HG03280 (cell line): ENCODE measurements around the gene ATP6V1D.
"Not testable (repeated sequence)": the region's sequence is repeated elsewhere in the genome, so short reads cannot be mapped to it uniquely, and the experiment has no call there.

ENCODE experiments used
- ATAC-seq: cut with Tn5 transposase; IDR thresholded peaks from one replicate; pipeline ENCODE4 v1.9.1; 2021; ENCODE audit warnings: mild to moderate bottlenecking, moderate library complexity; ENCODE audit not compliant: unreplicated experiment

The ATP6V1D gene

DNA sequence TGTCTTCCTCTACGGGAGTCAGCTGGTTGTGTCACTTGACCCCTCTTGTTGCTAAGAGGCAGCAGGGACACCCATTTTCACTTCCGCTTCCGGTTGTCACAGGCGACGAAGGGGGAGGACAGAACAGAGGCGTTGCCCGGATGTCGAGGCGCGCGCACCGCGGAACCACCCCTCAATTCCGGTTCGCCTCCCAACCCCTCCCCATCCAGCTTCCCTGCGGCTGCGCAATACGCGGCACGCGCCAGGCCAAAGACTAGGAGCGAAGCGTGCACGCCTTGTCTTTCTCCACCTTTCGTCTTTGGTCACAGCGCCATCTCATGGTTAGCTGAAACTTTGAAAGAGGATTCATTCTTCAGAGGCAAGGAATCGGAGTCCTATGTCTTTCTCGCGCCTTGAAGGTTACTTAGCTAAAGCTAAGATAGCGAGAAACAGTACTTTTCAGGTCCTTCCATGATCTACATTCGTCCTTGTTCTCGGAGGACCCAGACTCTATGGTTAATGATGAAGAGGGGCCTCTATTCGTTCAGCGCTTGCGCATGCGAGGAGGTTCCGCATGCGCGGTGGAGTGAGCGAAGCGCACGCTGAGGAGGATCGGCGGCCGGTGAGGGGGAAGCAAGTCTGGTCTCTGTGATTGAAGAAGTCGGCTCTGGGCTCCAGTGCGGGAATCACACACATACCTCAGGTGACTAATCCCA, at the start of gene ATP6V1D, which contains the start of gene EIF2S1:
ATP6V1D (minus strand) TSS at position 30 of the 695 bp plus-strand sequence. CDS start 106 bp downstream, outside the sequence.
EIF2S1 (plus strand) TSS at position 554 of the 695 bp plus-strand sequence. CDS start 4,440 bp downstream, outside the sequence.
- peak; percentile 89 for ATAC-seq

DNA sequence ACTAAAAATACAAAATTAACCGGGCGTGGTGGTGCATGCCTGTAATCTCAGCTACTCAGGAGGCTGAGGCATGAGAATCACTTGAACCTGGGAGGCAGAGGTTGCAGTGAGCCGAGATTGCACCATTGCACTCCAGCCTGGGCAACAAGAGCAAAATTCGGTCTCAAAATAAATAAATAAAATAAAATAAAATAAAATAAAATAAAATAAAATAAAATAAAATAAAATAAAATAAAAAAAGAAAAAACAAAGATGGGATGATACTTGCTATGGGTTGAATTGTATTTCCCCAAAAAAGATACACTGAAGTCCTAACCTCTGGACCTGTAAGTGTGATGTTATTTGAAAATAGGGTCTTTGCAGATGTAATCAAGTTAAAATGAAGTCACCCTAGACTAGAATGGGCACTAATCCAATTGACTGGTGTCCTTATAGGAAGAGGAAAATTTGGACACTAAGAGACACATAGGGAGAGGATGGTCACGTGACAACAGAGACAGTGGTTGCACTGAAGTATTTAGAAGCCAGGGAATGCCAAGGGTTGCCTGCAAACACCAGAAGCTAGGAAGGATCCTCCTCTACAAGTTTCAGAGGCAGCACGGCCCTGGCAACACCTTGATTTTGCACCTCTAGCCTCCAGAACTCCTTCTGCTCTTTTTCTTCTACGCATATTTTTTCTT, 48.7 kb upstream of the ATP6V1D start:
- ATAC-seq = not testable (repeated sequence)

DNA sequence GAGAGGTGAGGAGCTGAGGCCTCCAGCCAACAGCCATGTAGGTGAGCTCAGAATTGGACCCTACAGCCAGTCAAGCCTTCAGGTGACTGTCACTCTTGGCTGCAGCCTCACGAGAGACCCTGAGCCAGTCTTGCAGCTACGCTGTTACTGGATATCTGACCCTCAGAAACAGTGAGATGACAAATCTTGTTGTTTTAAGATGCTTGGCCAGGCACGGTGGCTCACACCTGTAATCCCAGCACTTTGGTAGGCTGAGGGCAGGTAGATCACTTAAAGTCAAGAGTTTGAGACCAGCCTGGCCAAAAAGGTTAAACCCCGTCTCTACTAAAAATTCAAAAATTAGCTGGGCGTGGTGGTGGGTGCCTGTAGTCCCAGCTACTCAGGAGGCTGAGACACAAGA, 46.2 kb upstream of the ATP6V1D start:
- no peak for ATAC-seq

DNA sequence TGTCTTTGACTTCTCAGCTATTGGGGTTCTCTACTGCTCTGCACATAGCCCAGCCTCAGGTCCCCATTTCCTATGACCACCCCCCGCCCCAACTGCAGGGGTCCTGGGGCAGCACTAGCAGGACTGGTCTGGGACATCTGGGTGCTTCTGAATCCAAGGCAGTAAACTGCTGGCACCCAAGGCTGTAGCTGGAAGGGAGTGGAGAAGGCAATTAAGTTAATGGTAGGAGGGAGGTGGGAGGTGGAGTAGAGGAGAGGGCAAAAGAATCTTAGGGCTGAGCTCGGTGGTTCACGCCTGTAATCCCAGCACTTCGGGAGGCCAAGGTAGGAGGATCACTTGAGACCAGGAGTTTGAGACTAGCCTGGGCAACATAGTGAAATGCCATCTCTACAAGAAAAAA, 40.8 kb upstream of the ATP6V1D start:
- ATAC-seq = no peak

DNA sequence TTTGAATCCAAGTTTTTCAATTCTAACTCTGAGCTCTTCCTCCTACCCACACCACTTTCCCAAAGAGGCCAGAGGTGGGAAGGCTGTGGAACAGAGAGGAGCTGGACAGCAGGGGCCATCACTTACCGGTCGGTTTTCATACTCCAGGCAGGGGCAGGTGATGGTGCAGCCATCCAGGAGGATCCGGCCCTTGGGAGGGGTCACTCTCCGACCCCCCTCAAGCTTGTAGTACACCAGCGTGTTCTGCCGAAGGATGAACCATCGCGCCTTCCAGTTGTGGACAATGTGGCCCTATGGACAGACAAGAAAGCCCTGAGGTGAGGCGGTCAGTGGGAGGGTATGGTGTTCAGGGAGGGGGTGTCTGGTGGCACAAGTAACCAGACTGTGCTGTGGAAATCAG, 37.9 kb upstream of the ATP6V1D start:
- no peak for ATAC-seq

DNA sequence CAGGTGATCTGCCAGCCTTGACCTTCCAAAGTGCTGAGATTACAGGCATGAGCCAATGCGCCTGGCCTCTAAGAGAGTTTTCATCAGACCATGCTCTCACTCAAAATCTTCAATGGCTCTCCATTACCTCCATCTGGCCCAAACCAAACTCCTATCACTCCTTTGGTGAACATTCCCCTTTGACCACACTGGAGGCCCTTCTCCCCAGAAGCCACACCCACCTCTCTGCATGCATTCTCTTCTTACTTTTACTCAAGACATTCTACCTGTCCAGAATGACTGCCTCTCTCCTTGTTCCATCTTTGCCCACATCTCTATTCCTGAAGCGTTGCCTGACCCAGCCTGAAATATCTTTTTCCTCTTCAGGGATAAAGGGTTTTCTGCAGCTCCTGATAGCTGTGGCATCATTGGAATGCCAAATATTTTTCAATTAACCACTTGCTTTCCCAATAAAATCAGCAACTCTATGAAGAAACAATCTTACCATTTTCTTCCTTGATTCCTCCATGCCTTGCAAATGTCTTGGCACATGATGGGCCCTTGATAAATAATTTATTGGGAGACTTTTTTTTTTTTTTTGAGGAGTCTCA, 36.9 kb upstream of the ATP6V1D start:
- no peak for ATAC-seq

DNA sequence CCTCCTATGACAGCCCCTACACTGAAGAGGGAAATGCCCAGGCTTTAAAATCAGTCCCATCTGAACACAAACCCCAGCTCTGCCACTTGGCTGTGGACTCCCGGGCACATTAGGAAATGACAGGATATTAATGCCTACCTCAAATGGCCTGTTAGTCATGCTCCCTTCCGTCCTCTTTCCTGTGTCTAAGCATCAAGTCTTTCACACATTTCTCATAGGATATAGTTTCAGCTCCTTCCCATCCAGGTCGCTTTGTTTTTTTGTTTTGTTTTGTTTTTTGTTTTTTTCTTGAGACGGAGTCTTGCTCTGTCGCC, 36.2 kb upstream of the ATP6V1D start:
- no peak for ATAC-seq

DNA sequence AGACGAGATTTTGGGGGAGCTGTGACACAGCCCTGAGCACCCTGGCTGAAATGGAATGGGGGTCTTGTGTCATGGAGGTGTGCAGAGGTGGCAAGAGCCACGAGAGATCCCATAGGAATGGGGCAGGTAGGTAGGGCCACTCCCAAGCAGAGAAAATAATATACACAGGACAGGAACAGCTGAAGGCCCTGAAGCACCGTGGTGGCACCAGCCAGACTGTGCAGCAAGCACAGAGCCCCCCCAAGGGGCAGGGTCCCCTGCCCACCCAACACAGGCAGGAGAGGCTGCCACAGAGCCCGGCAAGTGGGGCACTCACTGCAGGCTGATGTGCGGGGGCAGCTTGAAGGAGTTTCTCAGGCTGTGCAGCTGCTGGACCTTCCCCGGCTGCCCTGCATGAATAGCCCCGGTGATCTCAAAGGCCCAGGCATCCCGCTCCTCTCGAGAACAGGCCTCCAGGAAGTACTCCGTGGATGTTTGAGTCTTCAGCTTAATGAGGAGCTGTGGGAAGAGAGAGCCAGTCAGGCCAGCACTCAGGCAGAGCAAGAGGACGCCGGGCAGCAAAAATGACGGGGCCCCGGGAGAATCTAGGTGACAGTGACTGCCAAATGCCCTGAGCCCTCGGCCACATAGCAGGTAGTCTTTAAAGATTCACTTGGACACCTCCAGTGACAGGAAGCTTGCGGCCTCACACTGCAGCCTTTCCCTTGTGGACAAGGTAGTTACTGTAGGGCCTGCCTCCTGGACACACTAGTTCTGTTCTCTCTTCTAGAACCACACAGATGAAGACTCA, 35.7 kb upstream of the ATP6V1D start:
- ATAC-seq = no peak

DNA sequence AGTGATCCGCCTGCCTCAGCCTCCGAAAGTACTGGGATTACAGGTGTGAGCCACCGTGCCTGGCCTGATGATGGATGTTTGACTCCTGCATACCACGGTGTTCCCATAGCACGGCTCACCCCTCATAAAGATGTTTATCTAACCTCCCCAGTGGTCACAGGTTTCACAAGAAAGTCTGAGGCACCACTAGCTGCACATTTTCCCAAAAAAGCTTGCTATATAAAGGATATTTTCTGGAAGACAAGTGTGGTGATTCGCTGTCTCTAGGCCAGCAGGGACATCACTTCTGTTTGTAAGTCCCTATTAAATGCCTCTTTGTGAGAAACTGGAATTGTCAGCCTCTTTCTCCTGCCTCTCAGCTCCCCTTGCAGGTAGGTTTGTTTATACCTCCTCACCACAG, 34.1 kb upstream of the ATP6V1D start:
- ATAC-seq = no peak

DNA sequence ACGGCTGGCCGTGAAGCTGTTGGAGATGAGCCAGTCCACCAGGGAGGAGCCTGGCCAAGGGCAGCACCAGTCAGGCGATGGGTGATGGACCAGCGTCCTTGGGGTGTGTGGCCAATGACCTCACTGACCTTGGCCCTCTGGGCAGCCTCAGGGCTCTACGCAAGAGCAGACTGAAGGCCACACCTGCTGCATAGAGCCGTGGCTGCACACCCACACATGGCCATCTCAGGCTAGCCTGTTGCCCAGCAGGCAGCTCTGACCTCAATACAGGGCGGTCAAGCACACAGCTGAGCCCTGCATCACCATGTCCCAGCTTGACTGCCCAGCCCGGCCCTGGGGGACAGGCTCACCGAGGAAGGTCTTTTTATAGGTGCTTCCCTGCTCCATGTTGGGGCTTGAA, 33.2 kb upstream of the ATP6V1D start:
- no peak for ATAC-seq

DNA sequence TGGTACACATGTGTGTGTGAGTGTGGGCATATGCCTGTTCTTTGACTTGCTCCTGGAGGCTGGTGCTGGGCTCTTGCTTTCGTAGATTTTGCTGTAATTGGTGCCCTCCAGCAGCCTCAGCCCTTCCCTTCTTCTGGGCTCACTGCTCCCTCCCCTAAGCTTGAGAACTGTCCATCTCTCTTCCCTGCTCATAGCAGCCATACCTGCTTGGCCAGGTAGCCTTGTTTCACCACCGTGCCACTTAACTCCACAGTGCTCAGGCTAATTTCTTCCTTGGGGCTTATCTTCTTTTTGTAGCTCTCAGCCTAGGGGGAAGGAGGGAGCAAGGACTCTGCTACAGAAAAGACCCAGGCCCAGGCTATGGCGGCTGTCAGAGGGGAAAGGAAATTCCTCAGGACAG, 32.5 kb upstream of the ATP6V1D start:
- no peak for ATAC-seq

DNA sequence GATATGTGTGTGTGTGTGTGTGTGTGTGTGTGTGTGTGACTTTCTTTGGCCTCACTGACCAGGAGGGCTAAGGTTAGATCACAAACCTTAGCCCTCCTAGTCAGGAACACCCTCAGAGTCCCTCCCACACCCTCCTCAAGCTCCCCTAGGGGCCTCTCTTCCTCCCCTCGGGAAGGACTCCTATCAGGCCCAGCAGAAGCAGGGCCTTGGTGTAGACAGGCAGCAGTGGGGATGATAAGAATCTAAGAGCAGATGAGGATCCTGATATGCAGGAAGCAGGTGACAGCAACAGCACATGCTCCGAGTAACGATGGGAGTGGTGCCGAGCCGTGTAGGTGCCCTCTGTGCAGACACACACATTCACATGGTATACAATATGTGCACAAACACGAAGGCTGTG, 31.7 kb upstream of the ATP6V1D start:
- no peak for ATAC-seq

DNA sequence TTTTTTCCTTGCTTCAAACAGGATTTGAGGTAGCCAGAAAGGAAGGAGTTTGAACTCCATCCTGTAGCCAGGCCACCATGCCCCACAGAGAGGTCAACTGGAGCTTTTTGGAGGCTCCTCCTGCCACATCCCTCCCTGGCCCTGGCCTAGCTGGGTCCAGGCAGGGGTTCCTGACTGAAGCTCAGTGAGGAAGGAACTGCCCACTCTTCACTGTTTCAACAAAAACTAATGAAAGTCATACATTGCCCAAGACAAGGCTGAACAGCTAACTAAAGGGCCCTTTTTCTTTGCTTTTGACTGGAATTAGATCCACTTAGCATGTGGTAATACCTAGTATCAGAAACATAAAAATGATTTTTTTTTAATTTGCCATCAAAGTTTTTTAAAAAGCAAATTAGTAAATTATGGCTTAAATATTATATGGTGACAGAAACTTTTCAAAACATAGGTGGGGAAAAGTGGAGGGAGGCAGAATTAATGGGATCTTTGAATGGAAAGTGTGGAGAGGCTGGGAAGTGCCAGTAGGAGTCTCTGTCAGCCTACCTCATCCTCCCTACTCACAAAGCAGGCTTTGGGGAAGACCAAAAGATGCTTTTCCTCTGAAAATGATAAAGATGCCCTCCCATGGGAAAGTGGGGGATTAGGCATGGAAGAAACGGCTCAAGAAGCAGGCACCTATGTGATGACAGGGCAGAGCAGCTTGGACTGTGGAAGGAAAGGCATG, 30.4 kb upstream of the ATP6V1D start:
- ATAC-seq = no peak

DNA sequence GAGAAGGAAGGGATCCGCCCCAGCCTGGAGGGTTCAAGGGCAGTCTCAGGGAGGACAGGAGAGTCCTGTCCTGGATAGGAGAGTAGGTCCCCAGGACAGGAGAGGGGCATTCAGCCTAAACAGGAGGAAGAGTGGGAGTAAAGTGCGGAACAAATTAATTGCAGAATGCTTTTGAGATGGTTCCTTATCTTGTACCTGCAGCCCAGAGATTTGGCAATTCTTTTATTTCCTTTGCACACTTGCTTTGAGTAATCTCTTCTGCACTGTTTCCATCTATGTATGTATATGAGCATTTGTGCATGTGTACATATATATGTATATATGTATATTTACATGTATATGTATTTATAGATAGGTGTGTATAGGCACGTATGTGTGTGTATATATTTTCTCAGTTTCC, 29.7 kb upstream of the ATP6V1D start:
- ATAC-seq = no peak

DNA sequence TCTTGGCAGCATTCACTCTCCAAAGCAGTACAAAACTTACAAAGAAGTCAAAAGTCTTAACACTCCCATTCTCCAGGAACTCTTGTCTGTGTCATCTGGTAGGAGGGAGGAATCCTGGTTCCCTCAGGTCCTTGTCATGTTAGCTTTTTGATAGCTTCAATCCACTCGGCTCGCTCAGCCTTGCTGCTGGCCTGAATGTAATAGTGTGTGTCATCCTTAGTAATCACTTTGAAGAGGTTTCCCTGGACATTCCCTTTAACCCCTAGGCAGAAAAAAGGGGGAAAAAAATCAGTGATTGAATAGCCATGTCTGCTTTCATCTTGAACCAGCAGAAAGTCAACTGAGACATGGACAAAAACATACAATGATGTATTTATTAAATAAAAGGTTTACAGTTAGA, 27.6 kb upstream of the ATP6V1D start:
- no peak for ATAC-seq

DNA sequence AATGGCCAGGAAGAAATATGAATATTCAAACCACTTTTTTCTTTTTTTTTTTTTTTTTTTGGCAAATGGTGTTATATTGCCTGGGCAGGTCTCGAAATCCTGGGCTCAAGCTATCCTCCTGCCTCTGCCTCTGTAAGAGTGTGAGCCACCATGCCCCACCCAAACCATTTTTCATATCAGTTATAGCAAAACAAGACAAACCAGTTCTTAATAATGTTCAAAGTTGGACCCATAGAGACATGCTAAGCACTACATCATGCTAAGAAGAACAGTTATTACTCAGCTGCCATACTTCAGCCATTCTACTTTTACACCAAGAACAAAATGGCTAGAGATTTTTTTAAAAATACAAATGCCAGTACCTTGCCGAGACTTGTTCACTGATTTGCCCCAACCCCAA, 26.0 kb upstream of the ATP6V1D start:
- ATAC-seq = no peak

DNA sequence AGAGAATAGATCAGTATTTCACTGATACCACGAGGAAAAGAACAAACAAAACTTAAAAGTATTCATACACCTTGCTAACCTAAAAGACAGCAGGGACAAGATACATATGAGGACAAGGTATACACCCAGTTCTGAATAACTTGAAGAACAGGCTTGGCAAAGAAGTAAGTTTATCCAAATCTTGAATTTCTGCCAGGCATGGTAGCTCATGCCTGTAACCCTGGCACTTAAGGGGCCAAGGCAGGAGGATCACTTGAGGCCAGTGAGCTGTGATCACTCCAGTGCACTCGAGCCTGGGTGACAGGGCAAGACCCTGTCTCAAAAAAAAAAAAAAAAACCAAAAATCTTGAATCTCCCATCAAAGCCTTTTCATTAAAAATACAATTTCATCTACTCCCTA, 25.5 kb upstream of the ATP6V1D start:
- no peak for ATAC-seq

DNA sequence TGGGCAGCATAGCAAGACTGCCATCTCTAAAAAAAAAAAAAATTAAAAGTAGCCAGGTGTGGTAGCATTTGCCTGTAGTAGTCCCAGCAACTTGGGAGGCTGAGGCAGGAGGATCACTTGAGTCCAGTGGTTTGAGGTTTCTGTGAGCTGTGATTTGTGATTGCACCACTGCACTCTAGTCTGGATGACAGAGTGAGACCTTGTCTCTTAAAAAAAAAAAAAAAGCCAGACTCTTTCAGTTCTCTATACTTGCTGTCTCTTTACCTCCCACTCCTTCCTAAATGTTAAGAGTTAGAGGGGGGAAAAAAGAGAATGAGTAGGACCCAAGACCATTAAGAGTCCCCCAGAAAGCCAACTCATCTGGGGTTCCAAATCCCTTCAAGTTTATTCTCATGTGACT, 18.3 kb upstream of the ATP6V1D start:
- ATAC-seq = no peak

DNA sequence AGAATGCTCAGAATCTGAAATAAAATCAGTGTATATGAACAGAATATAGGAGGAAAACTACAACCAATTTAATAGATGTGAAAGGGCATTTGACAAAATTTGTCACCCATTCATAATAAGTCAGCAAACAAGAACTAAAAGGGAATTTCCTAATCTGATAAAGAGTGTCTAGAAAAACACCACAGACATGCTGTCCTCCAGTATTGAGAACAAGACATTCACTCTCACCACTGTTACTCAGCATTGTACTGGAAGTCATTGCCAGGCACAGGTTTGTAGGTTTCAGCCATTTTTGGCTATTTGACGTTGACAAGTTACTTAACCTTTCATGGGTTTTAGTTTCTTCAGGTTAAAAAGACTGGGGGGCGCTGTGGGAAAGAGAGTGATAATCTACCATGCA, 13.7 kb upstream of the ATP6V1D start:
- no peak for ATAC-seq

DNA sequence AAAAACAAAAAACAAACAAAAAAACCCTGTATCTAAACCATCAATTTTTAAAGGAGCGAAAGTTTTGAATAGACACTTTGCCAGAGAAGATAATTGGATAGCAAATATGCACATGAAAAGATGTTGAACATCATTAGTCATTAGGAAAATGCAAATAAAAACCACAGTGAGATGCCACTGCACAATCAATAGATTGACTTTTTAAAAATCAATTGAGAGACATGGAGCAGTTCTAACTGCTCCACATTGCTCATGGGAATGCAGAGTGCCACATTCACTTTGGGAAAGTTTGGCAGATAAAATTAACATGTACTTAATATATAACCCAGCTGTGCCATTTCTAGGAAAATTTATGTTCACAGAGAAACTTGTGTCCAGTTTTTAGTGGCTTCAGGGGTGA, 13.2 kb upstream of the ATP6V1D start:
- no peak for ATAC-seq
